K562 (cell line): ENCODE data around the gene IQCC. TPM values are rescaled to one million over a fixed set of nuclear protein-coding genes. Genes with fewer than 3 reads are reported as not detected.

Source experiments
- ATF1 ChIP-seq, 2 experiments: fragments of 450-650 bp in 1 of 2; IDR thresholded peaks; 2 replicates each; pipeline ENCODE4 v1.6.1; 2016; ENCODE audit warnings: missing compliant biosample characterization in 1 of 2, missing genetic modification characterization in 1 of 2
- BACH1 ChIP-seq: fragments of 200-800 bp; sonication (Bioruptor generic); IDR thresholded peaks from 2 replicates; pipeline ENCODE4 v1.6.1; 2016; ENCODE audit warnings: missing genetic modification characterization, missing compliant biosample characterization
- CBFB ChIP-seq: sonication (generic); formaldehyde crosslinking; IDR thresholded peaks from 2 replicates; pipeline ENCODE4 v1.4.0; 2020; ENCODE audit warnings: mild to moderate bottlenecking, missing genetic modification reagents
- CGGBP1 ChIP-seq: fragments of 250-450 bp; sonication (Bioruptor Pico); IDR thresholded peaks from 2 replicates; pipeline ENCODE4 v1.9.0; 2021; ENCODE audit warnings: mild to moderate bottlenecking
- CREB5 ChIP-seq: fragments of 250-450 bp; sonication (Bioruptor Pico); IDR thresholded peaks from 2 replicates; pipeline ENCODE4 v1.5.0; 2020; ENCODE audit warnings: mild to moderate bottlenecking
- HDAC8 ChIP-seq: fragments of 450-650 bp; IDR thresholded peaks from 2 replicates; pipeline ENCODE4 v1.6.1; 2016; ENCODE audit warnings: mild to moderate bottlenecking, missing genetic modification characterization, moderate library complexity, missing compliant biosample characterization
- KDM5B ChIP-seq: fragments of 200-600 bp; sonication (generic); IDR thresholded peaks from 2 replicates; pipeline ENCODE4 v1.6.1; 2012; ENCODE audit warnings: low read depth, mild to moderate bottlenecking, moderate library complexity, low read length, control low read depth, inconsistent platforms; ENCODE audit not compliant: insufficient replicate concordance
- MNT ChIP-seq, 2 experiments: fragments of 450-650 bp; conservative IDR thresholded peaks; 2 replicates each; pipeline ENCODE4 v1.6.1; 2017; ENCODE audit warnings: mild to moderate bottlenecking in 2 of 2, moderate library complexity in 2 of 2
- NFYB ChIP-seq: IDR thresholded peaks from 2 replicates; pipeline ENCODE4 v1.6.1; 2011; ENCODE audit warnings: mild to moderate bottlenecking, moderate library complexity; ENCODE audit not compliant: insufficient read length; ENCODE audit errors: extremely low read depth
- NKRF ChIP-seq: fragments of 450-650 bp; IDR thresholded peaks from 2 replicates; pipeline ENCODE4 v1.6.1; 2016; ENCODE audit warnings: borderline replicate concordance
- NR3C1 ChIP-seq: sonication (generic); formaldehyde crosslinking; IDR thresholded peaks from 2 replicates; pipeline ENCODE4 v1.8.1; 2022; ENCODE audit warnings: missing genetic modification reagents
- RBM34 ChIP-seq: fragments of 200-400 bp; formaldehyde crosslinking; IDR thresholded peaks from 2 replicates; pipeline ENCODE4 v1.6.1; 2018; ENCODE audit warnings: low read length, borderline replicate concordance; ENCODE audit not compliant: insufficient read depth
- RFX5 ChIP-seq: IDR thresholded peaks from 2 replicates; pipeline ENCODE4 v1.6.1; 2011; ENCODE audit warnings: low read depth, mild to moderate bottlenecking, improper control_type of control experiment, low read length
- SMARCA4 ChIP-seq: fragments of 450-650 bp; IDR thresholded peaks from 2 replicates; pipeline ENCODE4 v1.6.1; 2016
- SPI1 ChIP-seq: IDR thresholded peaks from 2 replicates; pipeline ENCODE4 v1.6.1; 2011; ENCODE audit warnings: low read depth, low read length, control low read depth, borderline replicate concordance
- TFAP4 ChIP-seq: sonication (generic); formaldehyde crosslinking; IDR thresholded peaks from 2 replicates; pipeline ENCODE4 v1.8.0; 2022; ENCODE audit warnings: missing genetic modification reagents, mild to moderate bottlenecking, moderate library complexity, borderline replicate concordance
- ZFP1 ChIP-seq: fragments of 450-650 bp; formaldehyde crosslinking; IDR thresholded peaks from 2 replicates; pipeline ENCODE4 v1.4.0; 2020; ENCODE audit warnings: mild to moderate bottlenecking, mixed read lengths
- ZNF175 ChIP-seq: fragments of 200-800 bp; sonication (Bioruptor generic); IDR thresholded peaks from 2 replicates; pipeline ENCODE4 v1.6.1; 2016; ENCODE audit warnings: low read depth, mild to moderate bottlenecking, missing genetic modification characterization, missing compliant biosample characterization
- polyA plus RNA-seq, 8 experiments: library from polyadenylated mRNA; depleted of rRNA in 4 of 8; stranded (reverse) in 5 of 8; unstranded in 3 of 8; fragments of >200 nt; fragmentation: Nextera tagmentation in 2 of 8; fragmentation: Illumina TruSeq in 1 of 8; extraction: Ambion mirVana in 2 of 8; extraction: Trizol in 1 of 8; gene quantifications; 2 replicates each; pipeline versions ENCODE4 v1.2.1 to v1.2.3, GENCODE V29; 2011 to 2014; ENCODE audit warnings: inconsistent platforms in 1 of 8, missing spikeins in 1 of 8
- total RNA-seq, 7 experiments: library from RNA; depleted of rRNA in 6 of 7; stranded (reverse); fragments of >200 nt in 6 of 7; fragmentation: Illumina TruSeq in 2 of 7; extraction: Trizol in 2 of 7; gene quantifications; 2 replicates each; pipeline versions ENCODE4 v1.2.1 to v1.2.3, GENCODE V29; 2011 to 2021; ENCODE audit warnings: low replicate concordance in 1 of 7
- TF ChIP-seq, protein P1 (sequence below), 2 experiments: IDR thresholded peaks; 2 replicates each; pipeline ENCODE4 v1.6.1; 2011; ENCODE audit warnings: borderline replicate concordance in 1 of 2, control low read depth in 1 of 2, low read depth in 1 of 2, low read length in 1 of 2, mild to moderate bottlenecking in 1 of 2, mixed read lengths in 1 of 2, moderate library complexity in 1 of 2; ENCODE audit not compliant: insufficient read depth in 1 of 2, insufficient read length in 1 of 2, poor library complexity in 1 of 2, severe bottlenecking in 1 of 2; ENCODE audit errors: extremely low read depth in 1 of 2

IQCC gene
- total and polyA plus RNA-seq, 9 of the 15 experiments (the other 6 are each of a cell fraction or from before 2014, with no cell fraction given), result 8.1 to 16.5 (median 10.7) TPM

DNA sequence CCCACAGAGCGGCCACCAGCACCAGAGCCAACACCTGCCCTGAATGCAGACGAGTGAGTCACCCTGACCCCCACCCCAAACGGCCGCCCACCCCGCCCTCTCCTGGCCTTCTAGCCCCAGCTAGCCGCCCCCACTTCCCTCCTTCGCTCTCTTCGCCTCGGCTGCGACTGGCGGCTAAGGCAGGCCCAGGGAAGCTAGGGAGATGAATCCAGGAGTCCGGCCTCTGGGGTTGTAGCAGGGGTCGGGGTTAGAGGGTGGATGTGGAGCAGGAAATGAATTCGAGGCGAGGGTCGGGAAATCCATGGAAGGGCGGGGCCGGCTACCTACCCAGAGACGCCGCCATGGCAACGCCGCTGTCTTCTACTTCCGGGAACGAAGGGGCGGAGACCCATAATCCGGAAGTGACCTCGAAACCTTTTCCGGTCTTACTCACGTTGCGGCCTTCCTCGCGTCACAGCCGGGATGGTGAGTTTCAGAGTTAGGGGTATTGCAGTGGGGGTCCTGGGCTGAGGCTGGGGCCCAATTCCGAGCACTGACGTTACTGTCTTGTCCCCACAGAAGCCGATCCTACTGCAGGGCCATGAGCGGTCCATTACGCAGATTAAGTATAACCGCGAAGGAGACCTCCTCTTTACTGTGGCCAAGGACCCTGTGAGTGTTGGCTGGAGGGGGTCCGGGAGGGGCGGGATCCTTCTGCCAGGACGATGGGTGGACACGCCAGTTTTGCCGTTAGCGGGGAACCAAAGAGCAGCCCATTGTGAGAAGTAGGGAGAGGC is 16.7 kb downstream of the IQCC start, which contains the start of the genes EIF3I and TMEM234 (continued):
- TF ChIP-seq MNT (conservative IDR thresholded peaks at IDR 0.05) (peak; percentile 77 to 93), BACH1 (tag) (no peak), NR3C1 (CRISPR knock-in tag) (no peak), ATF1 (CRISPR knock-in tag; IDR thresholded peaks at IDR 0.05) (no peak), ATF1 (tag; IDR thresholded peaks at IDR 0.05) (peak; percentile 94), SMARCA4 (no peak), HDAC8 (tag) (no peak), CGGBP1 (CRISPR knock-in tag) (no peak), CBFB (CRISPR knock-in tag) (0 out of 2 replicates have a peak, but pooled peaks have one; percentile 12), RBM34 (no peak), ZFP1 (CRISPR knock-in tag) (no peak), ZNF175 (CRISPR knock-in tag) (no peak), NKRF (peak; percentile 97), TFAP4 (peak; percentile 74), NFYB (no peak), RFX5 (no peak), KDM5B (peak; percentile 81), SPI1 (peak; percentile 57; the same call in 1 of the 2 replicates), CREB5 (no peak)
- TF ChIP-seq, protein P1, sequence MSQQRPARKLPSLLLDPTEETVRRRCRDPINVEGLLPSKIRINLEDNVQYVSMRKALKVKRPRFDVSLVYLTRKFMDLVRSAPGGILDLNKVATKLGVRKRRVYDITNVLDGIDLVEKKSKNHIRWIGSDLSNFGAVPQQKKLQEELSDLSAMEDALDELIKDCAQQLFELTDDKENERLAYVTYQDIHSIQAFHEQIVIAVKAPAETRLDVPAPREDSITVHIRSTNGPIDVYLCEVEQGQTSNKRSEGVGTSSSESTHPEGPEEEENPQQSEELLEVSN (IDR thresholded peaks at IDR 0.05; ENCODE audit: borderline replicate concordance in 1 of 2, extremely low read depth in 1 of 2, insufficient read depth in 1 of 2, insufficient read length in 1 of 2, low read depth in 1 of 2, low read length in 1 of 2, poor library complexity in 1 of 2, severe bottlenecking in 1 of 2), result no peak
